Left cardiac atrium (tissue), 4 donors: ENCODE data around the gene TBC1D8. TPM values are rescaled to one million over a fixed set of nuclear protein-coding genes. Genes with fewer than 3 reads are reported as not detected.

Experiments
- ATAC-seq, 2 donors: fragments of 200-7000 bp; cut with Tn5 transposase; one replicate each; pipeline ENCODE4 v1.9.1; 2020; ENCODE audit warnings: mild to moderate bottlenecking in 2 of 2, moderate library complexity in 2 of 2
- DNase-seq: peaks from one replicate; pipeline ENCODE4 v3.0.0-alpha.2; 2020
- intact Hi-C, 2 donors: fragments of 100-400 bp; cut with DNase I; formaldehyde crosslinking; loops; one replicate each; pipeline versions ENCODE4 v1.14.1 to v1.15.1; 2022 to 2023
- total RNA-seq, 2 donors: library from RNA; stranded (reverse); fragmentation: NEBNext Ultra II Directional; extraction: Animal tissue kit (Norgen Biotek cat#: 25700); gene quantifications; one replicate each; pipeline ENCODE4 v1.2.1, GENCODE V29; 2021
- donor health status: DM: no; HTN: yes; CAD: no.
- donor health status: DM: no; HTN: yes; CAD: no; lungs with severe emphysema.
- donor health status: DM: yes; HTN: yes; CAD: no.
- donor health status: Dilated cardiomyopathy.

TBC1D8 gene
- total RNA-seq, 2 donors from 2014 or later = 33.4 to 41.2 TPM

- ATAC-seq (peak in 1 of 2 donors; percentile 66), DNase-seq (peak; percentile 62)
- intact Hi-C loops = no loop called here
Measured at GRCh38 chr2:101119431-101119830, 31.8 kb downstream of the TBC1D8 start.

- ATAC-seq = no peak
- intact Hi-C loops = no loop called here
- no peak for DNase-seq
Measured at GRCh38 chr2:101116841-101117552, 34.2 kb downstream of the TBC1D8 start.

- DNase-seq (no peak), ATAC-seq (no peak)
- intact Hi-C loops = no loop called here
Measured at GRCh38 chr2:101116348-101116747, 34.8 kb downstream of the TBC1D8 start.

- ATAC-seq (no peak), DNase-seq (no peak)
- intact Hi-C loops = no loop called here
Measured at GRCh38 chr2:101115664-101116063, 35.5 kb downstream of the TBC1D8 start.

- intact Hi-C loops = loop anchor here in 1 of 2 donors (5.0 kb wide), 1 partner anchor 32 kb away; no protein-coding TSS in a partner anchor
- ATAC-seq = no peak
- no peak for DNase-seq
Measured at GRCh38 chr2:101114815-101115214, 36.4 kb downstream of the TBC1D8 start.

- DNase-seq = no peak
- no peak for ATAC-seq
- intact Hi-C loops = loop anchor here in 1 of 2 donors (5.0 kb wide), 1 partner anchor 33 kb away; no protein-coding TSS in a partner anchor
Measured at GRCh38 chr2:101114268-101114783, 36.9 kb downstream of the TBC1D8 start.

GRCh38 chr2:101113441-101114267 lies 37.5 kb downstream of the TBC1D8 start:
- peak in 1 of 2 donors; percentile 6 for ATAC-seq
- intact Hi-C loops = loop anchor here in 1 of 2 donors (5.0 kb wide), 1 partner anchor 34 kb away; no protein-coding TSS in a partner anchor
- DNase-seq = no peak

- intact Hi-C loops = loop anchor here in 1 of 2 donors (5.0 kb wide), 1 partner anchor 35 kb away; no protein-coding TSS in a partner anchor
- peak in 1 of 2 donors; percentile 5 for ATAC-seq
- DNase-seq = no peak
Measured at GRCh38 chr2:101112772-101113157, 38.4 kb downstream of the TBC1D8 start.

GRCh38 chr2:101111917-101112771 lies 39.0 kb downstream of the TBC1D8 start:
- DNase-seq = peak; percentile 48
- ATAC-seq = peak; percentile 83 to 84
- intact Hi-C loops = loop anchor here in 1 of 2 donors (5.0 kb wide), 1 partner anchor 35 kb away; no protein-coding TSS in a partner anchor

- DNase-seq (no peak), ATAC-seq (no peak)
- intact Hi-C loops = loop anchor here in 1 of 2 donors (5.0 kb wide), 1 partner anchor 36 kb away; no protein-coding TSS in a partner anchor
Measured at GRCh38 chr2:101111262-101111838, 39.8 kb downstream of the TBC1D8 start.

GRCh38 chr2:101109451-101110118 lies 41.6 kb downstream of the TBC1D8 start:
- peak; percentile 45 for DNase-seq
- intact Hi-C loops = loop anchor here in 1 of 2 donors (5.0 kb wide), 1 partner anchor 38 kb away; no protein-coding TSS in a partner anchor
- peak; percentile 37 to 64 for ATAC-seq

GRCh38 chr2:101108357-101108756 lies 42.8 kb downstream of the TBC1D8 start:
- intact Hi-C loops = no loop called here
- ATAC-seq (no peak), DNase-seq (no peak)

- intact Hi-C loops = no loop called here
- no peak for DNase-seq
- ATAC-seq = peak in 1 of 2 donors; percentile 4
Measured at GRCh38 chr2:101107241-101107640, 43.9 kb downstream of the TBC1D8 start.

GRCh38 chr2:101106453-101107181 lies 44.6 kb downstream of the TBC1D8 start:
- DNase-seq (no peak), ATAC-seq (no peak)
- intact Hi-C loops = no loop called here

GRCh38 chr2:101105654-101106053 lies 45.5 kb downstream of the TBC1D8 start:
- no peak for ATAC-seq
- intact Hi-C loops = no loop called here
- no peak for DNase-seq

GRCh38 chr2:101097638-101098037 lies 53.5 kb downstream of the TBC1D8 start:
- ATAC-seq (no peak), DNase-seq (no peak)
- intact Hi-C loops = no loop called here

- intact Hi-C loops = no loop called here
- DNase-seq (no peak), ATAC-seq (no peak)
Measured at GRCh38 chr2:101096619-101097142, 54.5 kb downstream of the TBC1D8 start.
